ENCODE results near the gene ACOD1.
"Not testable (repeated sequence)": the region's sequence is repeated elsewhere in the genome, so short reads cannot be mapped to it uniquely, and the experiment has no call there.

Gene ACOD1

DNA sequence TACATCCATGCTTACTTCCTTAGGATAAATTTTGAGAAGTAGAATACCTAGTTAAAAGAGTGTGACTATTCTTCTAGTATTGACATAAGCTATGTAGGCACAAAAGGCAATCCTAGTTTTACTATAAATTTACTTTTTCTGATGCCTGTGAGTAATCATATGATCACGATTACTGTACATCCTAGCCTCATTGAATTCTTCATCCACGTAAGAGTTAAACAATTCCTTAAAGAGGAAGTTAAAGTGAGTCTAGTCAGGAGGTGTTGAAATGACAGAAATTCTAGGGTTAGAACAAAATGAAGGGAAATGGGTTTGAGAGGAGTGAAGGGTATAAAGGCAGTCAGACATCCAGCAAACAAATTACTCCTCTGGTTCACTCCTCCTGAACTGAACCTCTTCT is at the start of gene ACOD1:
ACOD1 (plus strand) TSS at position 363 of the 400 bp plus-strand sequence. CDS start 48 bp downstream, outside the sequence.
- TF ChIP-seq, protein P1, sequence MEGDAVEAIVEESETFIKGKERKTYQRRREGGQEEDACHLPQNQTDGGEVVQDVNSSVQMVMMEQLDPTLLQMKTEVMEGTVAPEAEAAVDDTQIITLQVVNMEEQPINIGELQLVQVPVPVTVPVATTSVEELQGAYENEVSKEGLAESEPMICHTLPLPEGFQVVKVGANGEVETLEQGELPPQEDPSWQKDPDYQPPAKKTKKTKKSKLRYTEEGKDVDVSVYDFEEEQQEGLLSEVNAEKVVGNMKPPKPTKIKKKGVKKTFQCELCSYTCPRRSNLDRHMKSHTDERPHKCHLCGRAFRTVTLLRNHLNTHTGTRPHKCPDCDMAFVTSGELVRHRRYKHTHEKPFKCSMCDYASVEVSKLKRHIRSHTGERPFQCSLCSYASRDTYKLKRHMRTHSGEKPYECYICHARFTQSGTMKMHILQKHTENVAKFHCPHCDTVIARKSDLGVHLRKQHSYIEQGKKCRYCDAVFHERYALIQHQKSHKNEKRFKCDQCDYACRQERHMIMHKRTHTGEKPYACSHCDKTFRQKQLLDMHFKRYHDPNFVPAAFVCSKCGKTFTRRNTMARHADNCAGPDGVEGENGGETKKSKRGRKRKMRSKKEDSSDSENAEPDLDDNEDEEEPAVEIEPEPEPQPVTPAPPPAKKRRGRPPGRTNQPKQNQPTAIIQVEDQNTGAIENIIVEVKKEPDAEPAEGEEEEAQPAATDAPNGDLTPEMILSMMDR (IDR thresholded peaks at IDR 0.05; ENCODE audit: low read depth, low read length): no peak
- no peak for DNase-seq (ENCODE audit: extremely low read depth, low read depth)

DNA sequence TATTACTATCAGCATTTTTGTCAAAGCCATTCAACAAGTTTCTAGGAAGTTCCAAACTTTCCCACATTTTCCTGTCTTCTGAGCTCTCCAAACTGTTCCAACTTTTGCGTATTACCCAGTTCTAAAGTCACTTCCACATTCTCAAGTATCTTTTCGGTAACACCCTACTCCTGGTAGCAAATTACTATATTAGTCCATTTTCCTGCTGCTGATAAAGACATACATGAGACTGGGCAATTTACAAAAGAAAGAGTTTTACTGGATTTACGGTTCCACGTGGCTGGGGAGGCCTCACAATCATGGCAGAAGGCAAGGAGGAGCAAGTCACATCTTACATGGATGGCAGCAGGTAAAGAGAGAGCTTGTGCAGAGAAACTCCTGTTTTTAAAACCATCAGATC is 49.2 kb upstream of the ACOD1 start:
- not testable (repeated sequence) for DNase-seq (ENCODE audit: extremely low read depth, low read depth)

DNA sequence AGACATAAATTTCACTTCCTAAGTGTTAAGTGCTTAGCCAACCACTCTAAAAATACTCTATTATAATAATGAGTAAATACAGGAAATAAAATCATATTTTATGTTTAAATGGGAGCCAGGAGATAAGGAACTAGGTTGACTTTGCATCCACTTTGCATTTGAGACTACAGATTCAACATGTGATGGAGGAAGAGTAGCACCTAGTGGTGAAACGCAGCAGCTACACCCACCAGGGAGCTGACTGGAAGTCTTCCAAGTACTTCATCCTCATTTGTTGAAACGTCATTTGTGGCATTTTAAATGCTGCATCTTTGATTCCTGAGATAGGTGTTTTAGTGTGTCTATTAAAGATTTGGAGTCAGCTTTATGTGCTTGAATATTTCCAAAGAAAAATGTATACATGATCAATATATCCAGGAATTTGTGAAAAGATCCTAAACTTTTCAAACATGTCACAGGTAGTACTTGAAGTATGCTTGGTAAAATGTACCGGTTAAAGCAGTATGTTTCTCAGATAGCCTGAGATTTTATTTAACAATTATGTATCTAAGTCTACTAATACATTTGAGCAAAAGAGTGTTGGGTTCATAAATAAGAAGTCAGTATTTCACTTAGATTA is 44.7 kb upstream of the ACOD1 start:
- TF ChIP-seq, protein P1 (IDR thresholded peaks at IDR 0.05; ENCODE audit: low read depth, low read length): no peak; the same call in none of the 2 replicates
- DNase-seq (ENCODE audit: extremely low read depth, low read depth): no peak

DNA sequence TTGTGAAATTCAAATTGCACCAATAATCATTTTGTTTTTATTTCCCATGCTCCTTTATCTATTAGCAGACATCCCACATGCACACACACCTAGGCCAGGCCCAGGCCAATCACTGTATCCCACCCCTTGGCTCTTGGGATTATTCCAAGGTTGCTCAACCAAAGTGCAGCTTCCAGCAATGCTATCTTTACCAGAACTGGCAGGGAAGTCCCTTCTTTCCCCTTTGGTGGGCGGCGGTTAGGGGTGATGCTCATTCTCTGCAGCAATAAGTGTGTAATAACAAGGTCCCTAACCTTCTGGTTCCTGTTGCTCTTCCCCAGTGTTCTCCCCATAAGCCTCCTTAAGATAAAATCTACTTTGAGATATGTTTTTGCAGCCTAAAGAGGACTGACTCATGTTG is 43.8 kb upstream of the ACOD1 start:
- TF ChIP-seq, protein P1 (IDR thresholded peaks at IDR 0.05; ENCODE audit: low read depth, low read length): no peak

DNA sequence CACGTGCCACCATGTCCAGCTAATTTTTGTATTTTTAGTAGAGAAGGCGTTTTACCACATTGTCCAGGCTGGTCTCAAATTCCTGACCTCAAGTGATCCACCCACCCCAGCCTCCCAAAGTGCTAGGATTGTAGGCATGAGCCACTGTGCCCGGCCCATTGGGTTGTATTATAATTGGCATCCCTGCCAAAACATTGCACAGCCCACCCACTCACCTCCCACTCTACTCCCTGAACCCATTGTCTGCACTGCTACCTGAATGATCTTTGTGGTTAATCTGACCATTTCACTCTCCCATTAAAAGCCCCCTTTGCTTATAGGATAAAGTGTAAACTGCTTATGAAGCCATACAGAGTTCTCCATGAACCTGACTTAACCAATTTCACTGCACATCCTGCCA is 35.8 kb upstream of the ACOD1 start:
- no peak for DNase-seq (ENCODE audit: extremely low read depth, low read depth)

More for the DNA sequence above, 43.8 kb upstream of the ACOD1 start:
- DNase-seq (ENCODE audit: extremely low read depth, low read depth): no peak

DNA sequence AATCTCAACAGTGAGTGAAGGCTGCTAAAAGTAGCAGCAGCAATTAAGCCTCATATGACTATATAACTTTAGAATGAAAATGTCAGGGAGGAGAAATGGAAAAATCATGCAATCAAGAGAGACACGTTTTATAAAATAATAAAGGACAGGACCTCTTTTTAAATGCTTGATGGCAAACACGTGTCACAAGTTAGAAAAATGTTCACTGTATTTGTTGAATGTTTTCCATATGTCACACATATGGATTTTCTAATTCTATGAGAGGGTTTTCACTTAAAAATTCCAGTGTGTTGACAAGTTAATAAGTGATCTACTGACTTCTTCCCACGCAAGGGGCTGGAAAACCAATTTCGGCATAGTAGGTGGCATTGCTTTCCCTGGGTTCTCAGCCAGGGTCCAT is 34.4 kb upstream of the ACOD1 start:
- TF ChIP-seq, protein P1 (IDR thresholded peaks at IDR 0.05; ENCODE audit: low read depth, low read length): no peak
- DNase-seq (ENCODE audit: extremely low read depth, low read depth): no peak

More for the DNA sequence above, 35.8 kb upstream of the ACOD1 start:
- TF ChIP-seq, protein P1 (IDR thresholded peaks at IDR 0.05; ENCODE audit: low read depth, low read length): no peak

DNA sequence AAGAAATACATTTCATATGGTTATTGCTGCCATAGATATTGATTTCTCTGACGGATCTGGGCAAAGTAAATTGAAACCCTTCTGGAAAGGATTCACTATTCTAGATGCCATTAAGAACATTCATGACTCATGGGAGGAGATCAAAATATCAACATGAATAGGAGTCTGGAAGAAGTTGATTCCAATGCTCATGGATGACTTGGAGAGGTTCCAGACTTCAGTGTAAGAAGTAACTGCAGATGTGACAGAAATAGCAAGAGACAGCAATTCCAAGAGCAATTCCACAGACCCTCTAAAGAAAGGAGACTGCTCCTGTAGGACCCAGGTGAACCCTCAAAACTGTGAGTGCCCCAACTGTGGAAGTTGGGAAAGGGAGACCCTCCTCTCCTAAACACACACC is 31.2 kb upstream of the ACOD1 start:
- DNase-seq (ENCODE audit: extremely low read depth, low read depth): no peak
- TF ChIP-seq, protein P1 (IDR thresholded peaks at IDR 0.05; ENCODE audit: low read depth, low read length): no peak

DNA sequence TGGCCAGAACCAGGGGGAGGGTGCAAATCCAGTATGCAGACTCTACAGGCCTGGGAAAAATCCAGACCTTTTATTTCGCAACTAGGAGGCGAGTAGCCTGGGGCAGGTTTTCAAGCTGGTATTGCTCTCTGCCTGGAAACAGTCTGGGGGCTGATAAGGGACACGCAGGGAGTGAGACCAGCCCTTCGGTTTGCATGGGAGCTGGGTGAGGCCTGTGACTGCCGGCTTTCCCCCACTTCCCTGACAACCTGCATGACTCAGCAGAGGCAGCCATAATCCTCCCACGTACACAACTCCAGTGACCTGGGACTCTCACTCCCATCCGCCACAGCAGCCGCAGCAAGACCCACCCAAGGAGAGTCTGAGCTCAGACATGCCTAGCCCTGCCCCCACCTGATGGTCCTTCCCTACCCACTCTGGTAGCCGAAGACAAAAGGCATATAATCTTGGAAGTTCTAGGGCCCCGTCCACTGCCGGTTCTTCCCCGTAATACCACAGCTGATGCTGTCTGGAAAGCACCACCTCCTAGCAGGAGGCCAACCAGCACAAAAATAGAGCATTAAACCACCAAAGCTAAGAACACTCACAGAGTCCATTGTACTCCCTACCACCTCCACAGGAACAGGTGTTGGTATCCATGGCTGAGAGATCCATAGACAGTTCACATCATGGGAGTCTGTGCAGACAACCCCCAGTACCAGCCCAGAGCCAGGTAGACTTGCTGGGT is 30.4 kb upstream of the ACOD1 start:
- peak; percentile 54 for DNase-seq (ENCODE audit: extremely low read depth, low read depth)

Measured in AG09319 (cell line).